Umbilical cord (tissue), 2 donors: Measurements from ENCODE around the gene GOLGA6C. TPM values are rescaled to one million over a fixed set of nuclear protein-coding genes. Genes with fewer than 3 reads are reported as not detected.
"Not testable (repeated sequence)": the region's sequence is repeated elsewhere in the genome, so short reads cannot be mapped to it uniquely, and the experiment has no call there.

ENCODE experiments used
- DNase-seq: peaks from one replicate; pipeline ENCODE4 v3.0.0-alpha.2; 2015; ENCODE audit warnings: low spot score
- total RNA-seq: library from RNA; depleted of rRNA; stranded (reverse); fragments of >200 nt; gene quantifications from one replicate; pipeline ENCODE4 v1.2.3, GENCODE V29; 2014; ENCODE audit warnings: low replicate concordance; ENCODE audit not compliant: insufficient read depth

The GOLGA6C gene
- total RNA-seq, 1 donor from 2014 or later, result not detected

GRCh38 chr15:75314552-75315290, 56.6 kb downstream of the GOLGA6C start:
- DNase-seq, result no peak

GRCh38 chr15:75319231-75319897, 61.2 kb downstream of the GOLGA6C start:
- not testable (repeated sequence) for DNase-seq

Other genes with a start within 250 kb of the GOLGA6C start
- 5.5 TPM for gene PPCDC, start 234.7 kb upstream of the GOLGA6C start, total RNA-seq
- gene C15orf39, start 56.5 kb upstream of the GOLGA6C start, total RNA-seq, result 3.6 TPM
- gene GOLGA6D, start 24.5 kb downstream of the GOLGA6C start, total RNA-seq, result 1.9 TPM
- 35.9 TPM for gene COMMD4, start 77.7 kb downstream of the GOLGA6C start, total RNA-seq
- 9.4 TPM for gene NEIL1, start 88.7 kb downstream of the GOLGA6C start, total RNA-seq
- 125 TPM for gene MAN2C1, start 110.3 kb downstream of the GOLGA6C start, total RNA-seq
- 36.1 TPM for gene SIN3A, start 193.4 kb downstream of the GOLGA6C start, total RNA-seq